HG03025 (cell line): ENCODE data around the gene METTL25B.
A peak's percentile ranks its signal among the peaks of the same experiment; 100 is the strongest.

Experiments used
- ATAC-seq: cut with Tn5 transposase; IDR thresholded peaks from one replicate; pipeline ENCODE4 v1.9.1; 2021; ENCODE audit warnings: mild to moderate bottlenecking, moderate library complexity; ENCODE audit not compliant: unreplicated experiment, low FRiP score

The METTL25B gene

DNA sequence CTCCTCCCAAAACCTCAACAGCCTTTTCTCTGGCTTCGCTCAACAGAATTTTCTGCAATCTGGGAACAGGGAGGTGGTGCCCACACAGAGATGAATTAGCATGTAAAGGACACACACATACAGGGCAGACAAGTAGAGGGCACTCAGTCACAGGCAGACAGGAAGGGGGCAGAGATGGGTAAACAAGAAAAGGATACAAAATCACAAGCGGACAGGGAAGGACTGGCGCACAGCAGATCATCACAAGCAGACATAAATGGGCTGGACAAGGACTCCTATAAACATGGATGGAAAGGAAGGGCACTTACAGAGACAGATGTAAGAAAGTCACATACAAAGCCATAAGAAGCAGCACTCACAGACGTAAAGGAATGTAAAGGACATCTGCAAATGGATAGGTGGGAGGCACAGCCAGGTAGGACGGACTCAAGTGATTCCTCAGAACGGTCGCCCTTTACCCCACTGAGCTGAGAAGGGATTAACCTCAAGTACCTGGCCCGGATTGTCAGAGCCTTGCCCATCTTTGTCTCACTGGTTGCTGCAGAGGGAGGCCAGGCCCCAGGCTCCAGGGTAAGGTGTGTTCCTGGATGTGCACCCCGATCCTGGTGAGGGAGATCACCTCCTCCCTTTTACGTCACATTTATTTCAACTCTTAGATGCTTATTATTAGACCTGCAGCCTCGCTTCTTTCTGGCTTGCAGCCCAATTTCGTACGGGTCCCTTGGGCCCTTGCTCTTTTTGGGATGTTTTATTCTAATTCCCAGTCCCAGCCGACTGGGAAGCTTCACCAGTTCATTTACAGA is 38.2 kb downstream of the METTL25B start:
- no peak for ATAC-seq

DNA sequence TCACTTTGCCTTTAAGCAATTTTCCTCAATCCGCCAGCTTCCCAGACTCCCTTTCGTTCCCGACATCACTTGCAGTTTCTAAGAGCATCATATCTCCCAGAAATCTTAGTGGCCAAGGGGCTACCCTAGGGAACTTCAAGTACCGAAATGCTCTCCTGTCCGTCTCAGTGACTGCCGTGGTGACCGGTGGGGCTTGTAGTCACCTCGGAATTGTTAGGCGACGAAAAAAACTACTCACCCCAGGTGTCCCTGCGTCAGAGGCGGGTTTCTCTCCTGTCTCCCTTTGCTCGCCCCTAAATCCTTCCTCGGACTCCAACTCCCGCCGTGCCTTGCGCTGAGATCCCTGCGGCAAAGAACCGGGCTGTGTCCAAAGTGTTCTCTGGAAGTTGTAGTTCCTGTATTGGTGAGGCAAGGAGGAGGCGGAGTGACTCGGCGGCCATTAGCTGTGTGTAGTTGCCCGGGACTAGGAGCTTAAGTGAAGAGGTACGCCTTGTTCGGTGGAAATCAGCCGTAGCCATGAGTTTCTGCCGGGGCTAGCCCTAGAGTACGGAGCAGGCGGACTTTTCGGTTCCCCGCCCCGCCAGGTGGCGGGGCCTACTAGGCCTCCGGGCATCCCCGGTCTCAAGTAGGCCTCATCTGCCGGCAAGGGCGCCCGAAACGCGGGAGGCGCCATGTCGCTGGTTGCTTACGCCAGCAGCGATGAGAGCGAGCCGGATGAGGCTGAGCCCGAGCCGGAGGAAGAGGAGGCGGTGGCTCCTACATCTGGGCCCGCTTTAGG is 39.0 kb downstream of the METTL25B start, which contains the start of gene PRCC:
Gene PRCC (plus strand): TSS at position 435 of the 778 bp plus-strand sequence. CDS start 237 bp downstream, at position 672.
- ATAC-seq: peak; percentile 92

DNA sequence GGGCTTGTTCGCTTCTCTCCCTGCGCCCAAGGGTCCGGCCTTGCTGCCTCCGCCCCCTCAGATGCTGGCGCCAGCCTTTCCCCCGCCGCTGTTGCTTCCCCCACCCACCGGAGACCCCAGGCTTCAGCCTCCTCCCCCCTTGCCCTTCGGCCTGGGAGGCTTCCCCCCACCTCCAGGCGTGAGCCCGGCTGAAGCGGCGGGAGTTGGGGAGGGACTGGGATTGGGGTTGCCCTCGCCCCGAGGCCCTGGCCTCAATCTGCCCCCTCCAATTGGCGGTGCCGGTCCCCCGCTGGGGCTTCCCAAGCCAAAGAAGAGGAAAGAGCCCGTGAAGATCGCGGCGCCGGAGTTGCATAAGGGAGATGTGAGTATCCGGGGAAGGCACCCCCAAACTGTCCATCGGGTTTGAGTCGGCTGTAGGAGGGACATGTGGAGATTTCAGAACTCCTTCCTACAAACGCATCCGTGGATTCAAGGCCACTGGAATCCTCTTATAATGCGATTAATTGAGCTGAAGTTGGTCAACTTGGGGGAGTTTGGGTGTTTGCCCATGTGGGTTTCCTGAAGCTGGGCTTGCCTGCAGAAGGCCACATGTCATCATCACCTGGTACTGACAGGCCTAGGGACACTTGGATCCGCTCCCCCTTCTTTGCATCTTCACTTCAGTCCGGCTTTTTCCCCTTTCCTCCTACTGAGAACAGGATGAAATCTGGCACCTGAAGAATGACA is 39.8 kb downstream of the METTL25B start:
- peak; percentile 3 for ATAC-seq

DNA sequence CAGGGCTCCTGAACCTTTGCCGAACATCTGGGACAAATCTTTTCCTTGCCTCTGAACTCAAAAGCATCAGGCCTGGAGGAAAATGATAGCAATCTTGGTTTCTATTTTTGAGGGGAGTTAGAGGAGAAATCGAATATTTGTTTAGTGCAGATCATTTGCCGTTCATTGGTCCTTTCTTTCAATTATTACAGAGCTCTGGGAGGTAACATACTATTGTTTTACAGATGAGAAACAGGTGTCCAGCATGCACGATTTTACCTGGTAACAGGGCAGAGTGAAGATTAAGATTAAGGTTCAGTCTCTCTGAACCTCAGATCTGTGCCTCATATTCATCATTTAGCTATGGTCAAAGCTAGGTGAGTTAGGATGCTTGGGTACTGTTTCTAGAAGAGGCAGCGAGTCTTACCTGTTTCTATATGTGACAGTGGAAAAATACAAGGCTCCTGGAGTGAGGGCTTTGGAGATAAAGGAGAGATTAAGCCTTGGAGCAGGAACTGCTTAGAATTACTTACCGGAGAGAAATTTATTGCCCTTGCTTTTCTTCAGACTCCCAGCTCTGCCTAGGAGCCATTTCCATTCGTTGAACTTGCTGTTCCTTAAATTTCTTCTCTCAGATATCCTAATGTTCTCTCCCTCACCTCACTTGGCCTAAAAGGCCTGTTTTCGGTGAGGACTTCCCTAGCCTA is 40.5 kb downstream of the METTL25B start:
- no peak for ATAC-seq

DNA sequence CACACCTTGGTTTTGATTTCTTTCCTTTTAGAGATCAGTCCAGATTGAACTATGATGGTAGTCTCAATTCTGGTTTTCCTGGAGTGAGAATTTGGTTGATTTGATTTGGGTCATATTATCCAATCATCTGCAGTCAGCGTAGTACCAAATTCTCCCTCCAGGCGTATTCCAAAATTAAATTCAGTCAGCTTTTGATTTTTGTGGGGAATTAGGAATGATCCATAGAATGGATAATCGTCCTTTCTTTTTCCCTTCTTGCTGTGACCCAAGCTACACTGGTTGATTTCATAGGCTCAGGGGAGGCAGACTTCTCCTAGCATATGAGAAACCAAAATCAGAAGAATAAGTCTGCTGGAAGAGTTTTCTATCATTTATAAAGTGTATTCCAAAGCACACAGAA is 44.0 kb downstream of the METTL25B start:
- no peak for ATAC-seq

DNA sequence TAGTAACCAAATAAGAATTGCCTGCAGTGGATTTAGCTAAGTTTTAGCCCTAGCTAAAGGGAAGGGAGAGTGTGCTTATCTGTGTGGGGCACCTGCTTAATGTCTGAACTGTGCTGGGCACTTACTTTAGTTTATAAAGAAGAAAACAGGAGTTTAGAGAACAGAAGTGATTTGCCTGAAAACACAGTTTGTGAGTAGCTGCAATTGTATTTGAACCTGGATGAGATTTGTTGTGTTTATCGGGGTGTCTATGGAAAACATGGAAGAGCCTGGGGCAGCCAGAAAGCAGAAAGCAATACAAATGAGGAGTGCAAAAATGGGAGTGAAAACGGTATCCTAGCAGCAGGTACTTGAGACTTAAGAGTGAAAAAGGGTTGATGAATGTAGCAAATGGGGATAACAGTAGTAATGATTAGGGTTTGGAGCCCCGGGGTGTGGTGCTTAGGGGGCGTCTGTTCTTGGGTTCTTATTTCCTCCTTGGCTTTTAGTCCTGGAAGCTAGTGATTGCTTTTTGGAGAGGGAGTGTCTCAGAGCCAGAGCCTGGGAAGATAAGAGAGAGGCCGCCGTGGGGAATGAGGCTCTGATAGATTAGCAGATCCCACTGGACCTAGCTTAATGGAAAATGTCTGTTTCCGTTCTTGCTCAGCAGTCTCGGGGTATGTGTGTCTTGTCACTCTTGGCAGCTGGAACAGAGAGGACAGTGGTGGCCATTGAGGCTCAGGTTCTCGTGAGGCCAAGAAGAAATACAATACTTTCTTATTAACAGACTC is 44.6 kb downstream of the METTL25B start:
- no peak for ATAC-seq

DNA sequence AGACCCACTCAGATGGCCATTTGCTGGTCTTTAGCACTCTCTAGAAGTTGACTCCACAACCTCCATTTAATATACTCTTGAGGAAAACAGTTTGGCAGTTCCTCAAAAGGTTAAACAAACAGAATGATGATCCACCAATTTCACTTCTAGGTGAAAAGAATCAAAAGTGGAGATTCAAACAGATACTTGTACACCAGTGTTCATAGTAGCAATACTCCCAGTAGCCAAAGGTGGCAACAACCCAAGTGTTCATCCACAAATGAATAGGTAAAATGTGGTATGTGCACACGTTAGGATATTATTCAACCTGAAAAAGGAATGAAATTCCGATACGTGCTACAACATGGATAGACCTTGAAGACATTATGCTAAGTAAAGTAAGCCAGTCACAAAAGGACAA is 45.3 kb downstream of the METTL25B start:
- no peak for ATAC-seq

DNA sequence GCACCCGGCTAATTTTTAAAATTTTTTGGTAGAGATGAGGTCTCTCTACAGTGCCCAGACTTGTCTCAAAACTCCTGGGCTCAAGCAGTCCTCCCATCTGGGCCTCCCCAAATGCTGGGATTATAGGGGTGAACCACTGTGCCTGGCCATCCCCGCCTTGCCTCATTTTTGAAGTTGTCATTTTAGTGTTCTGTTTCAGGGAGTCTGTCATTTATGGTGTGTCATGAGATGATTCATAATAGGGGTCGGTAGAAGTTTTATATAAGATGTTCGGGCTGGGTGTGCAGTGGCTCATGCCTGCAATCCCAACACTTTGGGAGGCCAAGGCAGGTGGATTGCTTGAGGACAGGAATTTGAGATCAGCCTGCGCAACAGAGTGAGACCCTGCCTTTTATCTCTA is 47.5 kb downstream of the METTL25B start:
- ATAC-seq: no peak

DNA sequence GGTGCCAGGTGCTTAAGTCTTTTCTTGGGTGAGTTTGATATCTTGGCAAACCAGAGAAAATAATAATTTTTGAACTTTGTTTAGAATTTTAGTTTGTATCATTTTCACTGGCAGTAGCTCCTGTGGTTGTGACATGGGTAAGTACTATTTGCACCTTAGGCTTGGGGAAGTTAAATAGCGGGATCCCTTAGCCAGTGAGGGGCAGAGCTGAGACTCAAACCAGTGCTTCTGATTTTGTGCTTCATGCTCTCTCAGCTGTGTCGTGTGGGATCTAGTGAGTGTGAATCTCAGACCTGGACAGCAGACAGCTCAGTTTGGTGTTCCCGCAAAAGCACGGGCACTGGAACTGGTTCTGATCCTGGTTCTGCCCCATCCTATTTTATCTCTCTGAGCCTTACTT is 48.7 kb downstream of the METTL25B start:
- ATAC-seq: no peak

DNA sequence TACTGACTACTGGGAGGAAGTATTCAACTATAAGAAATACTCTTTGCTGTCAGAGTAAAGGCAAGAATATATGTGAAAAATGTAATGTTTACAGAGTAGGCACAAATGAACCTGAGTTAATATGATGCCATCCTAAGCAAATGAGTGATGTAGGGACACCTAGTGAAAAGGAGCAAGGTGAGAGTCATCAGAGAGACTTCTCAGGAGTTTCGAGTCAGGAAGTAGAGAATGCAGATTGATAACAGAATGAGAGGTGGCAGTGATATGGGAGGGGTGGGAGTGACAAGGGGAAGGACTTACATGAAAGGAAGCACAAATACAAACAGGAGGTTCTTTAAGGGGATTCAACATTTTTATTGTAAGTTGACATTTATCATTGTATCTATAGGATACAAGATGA is 49.3 kb downstream of the METTL25B start:
- ATAC-seq: no peak

DNA sequence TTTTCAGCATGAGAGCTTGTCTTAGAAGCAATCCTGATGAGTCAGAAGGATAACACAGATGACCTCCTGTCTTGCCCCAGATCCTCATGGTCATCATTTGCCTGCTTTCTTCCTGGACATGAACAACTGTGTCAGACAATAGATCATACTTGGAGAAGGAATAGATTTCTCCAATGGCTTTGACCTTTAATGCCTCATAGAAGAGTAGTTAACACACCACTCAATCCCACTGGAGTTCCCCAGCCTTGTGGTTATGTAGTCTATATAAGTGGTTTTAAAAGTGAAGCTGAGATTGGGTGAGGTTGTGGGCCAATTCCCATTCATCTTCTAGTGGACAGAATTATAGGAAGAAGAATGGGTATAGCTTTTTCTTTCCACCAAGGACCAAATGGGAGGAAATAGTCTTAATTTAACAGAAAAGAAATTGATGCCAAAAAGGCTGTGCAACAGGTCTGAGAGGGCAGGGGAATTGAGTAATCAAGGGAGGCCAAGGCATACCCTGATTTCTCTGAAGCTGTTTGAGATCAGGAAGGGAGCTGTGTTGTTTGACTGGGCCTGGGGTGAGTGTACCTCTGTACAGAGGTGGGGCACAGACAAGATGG is 53.4 kb downstream of the METTL25B start:
- ATAC-seq: no peak

DNA sequence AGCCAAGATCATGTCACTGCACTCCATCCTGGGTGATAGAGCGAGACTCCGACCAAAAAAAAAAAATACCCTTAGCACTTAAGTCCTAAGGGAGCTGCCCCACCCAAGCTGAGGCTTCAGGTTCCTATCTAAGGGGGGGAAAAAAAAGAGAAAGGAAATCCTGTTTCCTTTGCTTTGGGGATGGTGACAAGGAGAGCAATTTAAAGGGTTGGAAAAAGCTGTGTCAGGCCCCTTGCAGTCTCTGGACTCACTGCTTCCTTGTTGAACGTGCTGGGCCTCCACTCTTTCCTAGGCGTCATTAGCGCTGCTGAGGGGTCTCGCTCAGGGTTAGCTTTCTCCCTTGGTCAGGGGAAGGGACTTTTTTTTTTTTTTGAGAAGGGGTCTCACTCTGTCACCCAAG is 57.2 kb downstream of the METTL25B start:
- ATAC-seq: no peak
